Measurements from ENCODE around the gene HMCN2.

DNA sequence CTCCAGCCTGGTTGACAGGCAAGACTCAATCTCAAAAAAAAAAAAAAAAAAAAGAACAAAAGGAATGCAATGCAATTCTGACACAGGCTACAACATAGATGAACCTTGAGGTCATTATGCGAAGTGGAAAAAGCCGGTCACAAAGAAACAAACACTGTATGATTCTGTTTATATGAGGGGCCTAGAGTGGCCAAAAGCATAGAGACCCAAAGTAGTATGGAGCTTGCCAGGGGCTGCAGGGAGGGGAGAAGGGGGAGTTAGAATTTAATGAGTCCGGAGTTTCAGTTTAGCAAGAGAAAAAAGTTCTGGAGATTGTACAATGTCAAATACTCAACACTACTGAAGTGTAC, 146.0 kb downstream of the HMCN2 start:
- TF ChIP-seq POLR2A (IDR thresholded peaks at IDR 0.05; ENCODE audit: low read length) (no peak), GATA1 (IDR thresholded peaks at IDR 0.05; ENCODE audit: low read depth, low read length) (no peak)

All from erythroblast (primary cell).